Fibroblast of mammary gland (primary cell): ENCODE results near the gene PTPRM.

Source experiments
- DNase-seq: peaks from one replicate; pipeline ENCODE4 v3.0.0-alpha.2; 2010; ENCODE audit warnings: low read depth
- H3K4me3 ChIP-seq: 2 replicates; pipeline ENCODE4 v1.5.1; 2011; ENCODE audit warnings: low read depth, mild to moderate bottlenecking, low read length, moderate library complexity; ENCODE audit not compliant: control insufficient read depth
- CTCF ChIP-seq: conservative IDR thresholded peaks from 2 replicates; pipeline ENCODE4 v1.5.1; 2011; ENCODE audit warnings: low read depth, low read length, inconsistent platforms; ENCODE audit not compliant: control insufficient read depth, insufficient read depth

PTPRM gene

GRCh38 chr18:7793100-7793499, 226.0 kb downstream of the PTPRM start:
- no peak for TF ChIP-seq CTCF
- DNase-seq = no peak
- no peak overlapping the region for H3K4me3 ChIP-seq

GRCh38 chr18:7803956-7804469, 236.9 kb downstream of the PTPRM start:
- no peak for TF ChIP-seq CTCF

GRCh38 chr18:7805096-7805495, 238.0 kb downstream of the PTPRM start:
- H3K4me3 ChIP-seq = no peak overlapping the region
- no peak for TF ChIP-seq CTCF
- no peak for DNase-seq

More at GRCh38 chr18:7803956-7804469, 236.9 kb downstream of the PTPRM start:
- no peak for DNase-seq
- H3K4me3 ChIP-seq = no peak overlapping the region

- DNase-seq = no peak
- TF ChIP-seq CTCF = no peak
- no peak overlapping the region for H3K4me3 ChIP-seq
These were observed 238.8 kb downstream of the PTPRM start for GRCh38 chr18:7805880-7806279.

- no peak for TF ChIP-seq CTCF
- DNase-seq = no peak
- H3K4me3 ChIP-seq = no peak overlapping the region
These were observed 240.9 kb downstream of the PTPRM start for GRCh38 chr18:7807936-7808453.

GRCh38 chr18:7808992-7809391, 241.9 kb downstream of the PTPRM start:
- TF ChIP-seq CTCF = no peak
- DNase-seq = no peak
- H3K4me3 ChIP-seq = no peak overlapping the region

GRCh38 chr18:7809455-7809854, 242.3 kb downstream of the PTPRM start:
- TF ChIP-seq CTCF = no peak
- H3K4me3 ChIP-seq = no peak overlapping the region
- no peak for DNase-seq
